Suprapubic skin (tissue), 3 donors: ENCODE data around the gene TMEM181.
"Not testable (repeated sequence)": the region's sequence is repeated elsewhere in the genome, so short reads cannot be mapped to it uniquely, and the experiment has no call there.

ENCODE experiments used
- CTCF ChIP-seq, 2 donors: fragments of 200-600 bp in 1 of 2; fragments of 450-650 bp in 1 of 2; sonication (generic) in 1 of 2; IDR thresholded peaks; one replicate each; pipeline ENCODE4 v1.5.1; 2016 to 2019; ENCODE audit warnings: antibody characterized with exemption in 2 of 2, mild to moderate bottlenecking in 1 of 2, moderate library complexity in 1 of 2
- POLR2AphosphoS5 ChIP-seq, 3 donors: sonication (generic); formaldehyde crosslinking; IDR thresholded peaks; one replicate each; pipeline ENCODE4 v1.6.1; 2017; ENCODE audit warnings: antibody characterized with exemption in 3 of 3

- TF ChIP-seq POLR2AphosphoS5, CTCF (IDR thresholded peaks at IDR 0.05): not testable (repeated sequence)
Measured at GRCh38 chr6:158557110-158557509, 2.8 kb upstream of the TMEM181 start.
